Neural cell (in vitro differentiated cells): ENCODE measurements around the gene PYGM. TPM values are rescaled to one million over a fixed set of nuclear protein-coding genes. Genes with fewer than 3 reads are reported as not detected.

Source experiments
- H2AFZ ChIP-seq: fragments of 200-600, 300-800 bp; sonication (generic), shearing (Covaris generic); 2 replicates; pipeline ENCODE4 v1.6.0; 2014; ENCODE audit warnings: low read depth, mild to moderate bottlenecking, antibody characterized with exemption, low read length, moderate library complexity
- H3F3A ChIP-seq: fragments of 200-600 bp; shearing (Covaris generic); 2 replicates; pipeline ENCODE4 v1.6.1; 2016; ENCODE audit warnings: mild to moderate bottlenecking, moderate library complexity, mixed read lengths, antibody characterized with exemption, low read length; ENCODE audit not compliant: insufficient read depth, poor library complexity, severe bottlenecking
- H3K27ac ChIP-seq: fragments of 200-600, 300-800 bp; sonication (generic), shearing (Covaris generic); 2 replicates; pipeline ENCODE4 v1.5.1; 2014; ENCODE audit warnings: mild to moderate bottlenecking, low read length, moderate library complexity
- H3K27me3 ChIP-seq: fragments of 300-800, 200-600 bp; sonication (generic), shearing (Covaris generic); 2 replicates; pipeline ENCODE4 v1.6.0; 2014; ENCODE audit warnings: mild to moderate bottlenecking, low read depth, low read length, moderate library complexity; ENCODE audit not compliant: insufficient read depth
- H3K36me3 ChIP-seq: fragments of 300-800, 200-600 bp; sonication (generic), shearing (Covaris generic); 2 replicates; pipeline ENCODE4 v1.5.1; 2014; ENCODE audit warnings: mild to moderate bottlenecking, antibody characterized with exemption, low read length, moderate library complexity; ENCODE audit not compliant: insufficient read depth
- H3K4me2 ChIP-seq: fragments of 300-800, 200-600 bp; sonication (generic), shearing (Covaris generic); 2 replicates; pipeline ENCODE4 v1.6.0; 2014; ENCODE audit warnings: mild to moderate bottlenecking, low read length
- H3K4me3 ChIP-seq: fragments of 300-800, 200-600 bp; sonication (generic), shearing (Covaris generic); 2 replicates; pipeline ENCODE4 v1.5.1; 2014; ENCODE audit warnings: mild to moderate bottlenecking, low read length, moderate library complexity
- H3K79me2 ChIP-seq: fragments of 200-600 bp; shearing (Covaris generic); replicated peaks from 2 replicates; pipeline ENCODE4 v1.6.0; 2014; ENCODE audit warnings: mild to moderate bottlenecking, low read length, moderate library complexity; ENCODE audit not compliant: insufficient read depth
- H3K9ac ChIP-seq: fragments of 300-800, 200-600 bp; sonication (generic), shearing (Covaris generic); 2 replicates; pipeline ENCODE4 v1.6.1; 2016; ENCODE audit warnings: mild to moderate bottlenecking, low read length, mixed read lengths
- H3K9me2 ChIP-seq: fragments of 200-600 bp; shearing (Covaris generic); 2 replicates; pipeline ENCODE4 v1.6.1; 2016; ENCODE audit warnings: mild to moderate bottlenecking, low read length, mixed read lengths; ENCODE audit not compliant: insufficient read depth
- H3K9me3 ChIP-seq: fragments of 200-600, 300-800 bp; sonication (generic), shearing (Covaris generic); 2 replicates; pipeline ENCODE4 v1.6.1; 2016; ENCODE audit warnings: mild to moderate bottlenecking, mixed run types, low read length, moderate library complexity, mixed read lengths
- H4K20me1 ChIP-seq: fragments of 200-600 bp; shearing (Covaris generic); 2 replicates; pipeline ENCODE4 v1.6.1; 2016; ENCODE audit warnings: mild to moderate bottlenecking, mixed run types; ENCODE audit not compliant: insufficient read depth
- EP300 ChIP-seq: fragments of 450-650 bp; conservative IDR thresholded peaks from 2 replicates; pipeline ENCODE4 v1.6.1; 2014; ENCODE audit warnings: antibody characterized with exemption, mild to moderate bottlenecking, moderate library complexity; ENCODE audit not compliant: poor library complexity, severe bottlenecking
- EZH2 ChIP-seq: fragments of 200-600, 300-800 bp; shearing (Covaris generic), sonication (generic); IDR thresholded peaks from 2 replicates; pipeline ENCODE4 v1.6.1; 2014; ENCODE audit warnings: antibody characterized with exemption, low read length, borderline replicate concordance, mild to moderate bottlenecking; ENCODE audit not compliant: insufficient read depth, poor library complexity, severe bottlenecking
- MXI1 ChIP-seq: fragments of 450-650 bp; conservative IDR thresholded peaks from 2 replicates; pipeline ENCODE4 v1.6.1; 2014; ENCODE audit warnings: antibody characterized with exemption, mild to moderate bottlenecking; ENCODE audit not compliant: poor library complexity, severe bottlenecking
- POLR2AphosphoS5 ChIP-seq: IDR thresholded peaks from 2 replicates; pipeline ENCODE4 v1.6.1; 2012
- RAD21 ChIP-seq: fragments of 450-650 bp; conservative IDR thresholded peaks from 2 replicates; pipeline ENCODE4 v1.6.1; 2014; ENCODE audit warnings: antibody characterized with exemption, mild to moderate bottlenecking, moderate library complexity
- SMC3 ChIP-seq: fragments of 450-650 bp; conservative IDR thresholded peaks from 2 replicates; pipeline ENCODE4 v1.6.1; 2014; ENCODE audit warnings: antibody characterized with exemption, mild to moderate bottlenecking, moderate library complexity; ENCODE audit not compliant: poor library complexity
- TAF1 ChIP-seq: IDR thresholded peaks from 2 replicates; pipeline ENCODE4 v1.6.1; 2012; ENCODE audit warnings: low read depth
- polyA plus RNA-seq: library from polyadenylated mRNA; depleted of rRNA; stranded (reverse); fragments of >200 nt; gene quantifications from 2 replicates; pipeline ENCODE4 v1.2.3, GENCODE V29; 2014
- TF ChIP-seq, protein P1 (sequence below): IDR thresholded peaks from 2 replicates; pipeline ENCODE4 v1.6.1; 2012; ENCODE audit warnings: borderline replicate concordance
- TF ChIP-seq, protein P2 (sequence below): fragments of 450-650 bp; IDR thresholded peaks from 2 replicates; pipeline ENCODE4 v1.5.1; 2014; ENCODE audit warnings: antibody characterized with exemption, mild to moderate bottlenecking, moderate library complexity; ENCODE audit not compliant: poor library complexity, severe bottlenecking

PYGM gene
- polyA plus RNA-seq, 1 donor from 2014 or later: 0.43 TPM

GRCh38 chr11:64752175-64752970, 7.4 kb downstream of the PYGM start:
- TF ChIP-seq RAD21 (no peak), EP300 (no peak), EZH2 (no peak), SMC3 (no peak), POLR2AphosphoS5 (no peak), TAF1 (no peak)
- TF ChIP-seq, protein P1, sequence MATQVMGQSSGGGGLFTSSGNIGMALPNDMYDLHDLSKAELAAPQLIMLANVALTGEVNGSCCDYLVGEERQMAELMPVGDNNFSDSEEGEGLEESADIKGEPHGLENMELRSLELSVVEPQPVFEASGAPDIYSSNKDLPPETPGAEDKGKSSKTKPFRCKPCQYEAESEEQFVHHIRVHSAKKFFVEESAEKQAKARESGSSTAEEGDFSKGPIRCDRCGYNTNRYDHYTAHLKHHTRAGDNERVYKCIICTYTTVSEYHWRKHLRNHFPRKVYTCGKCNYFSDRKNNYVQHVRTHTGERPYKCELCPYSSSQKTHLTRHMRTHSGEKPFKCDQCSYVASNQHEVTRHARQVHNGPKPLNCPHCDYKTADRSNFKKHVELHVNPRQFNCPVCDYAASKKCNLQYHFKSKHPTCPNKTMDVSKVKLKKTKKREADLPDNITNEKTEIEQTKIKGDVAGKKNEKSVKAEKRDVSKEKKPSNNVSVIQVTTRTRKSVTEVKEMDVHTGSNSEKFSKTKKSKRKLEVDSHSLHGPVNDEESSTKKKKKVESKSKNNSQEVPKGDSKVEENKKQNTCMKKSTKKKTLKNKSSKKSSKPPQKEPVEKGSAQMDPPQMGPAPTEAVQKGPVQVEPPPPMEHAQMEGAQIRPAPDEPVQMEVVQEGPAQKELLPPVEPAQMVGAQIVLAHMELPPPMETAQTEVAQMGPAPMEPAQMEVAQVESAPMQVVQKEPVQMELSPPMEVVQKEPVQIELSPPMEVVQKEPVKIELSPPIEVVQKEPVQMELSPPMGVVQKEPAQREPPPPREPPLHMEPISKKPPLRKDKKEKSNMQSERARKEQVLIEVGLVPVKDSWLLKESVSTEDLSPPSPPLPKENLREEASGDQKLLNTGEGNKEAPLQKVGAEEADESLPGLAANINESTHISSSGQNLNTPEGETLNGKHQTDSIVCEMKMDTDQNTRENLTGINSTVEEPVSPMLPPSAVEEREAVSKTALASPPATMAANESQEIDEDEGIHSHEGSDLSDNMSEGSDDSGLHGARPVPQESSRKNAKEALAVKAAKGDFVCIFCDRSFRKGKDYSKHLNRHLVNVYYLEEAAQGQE: no peak
- TF ChIP-seq, protein P2, sequence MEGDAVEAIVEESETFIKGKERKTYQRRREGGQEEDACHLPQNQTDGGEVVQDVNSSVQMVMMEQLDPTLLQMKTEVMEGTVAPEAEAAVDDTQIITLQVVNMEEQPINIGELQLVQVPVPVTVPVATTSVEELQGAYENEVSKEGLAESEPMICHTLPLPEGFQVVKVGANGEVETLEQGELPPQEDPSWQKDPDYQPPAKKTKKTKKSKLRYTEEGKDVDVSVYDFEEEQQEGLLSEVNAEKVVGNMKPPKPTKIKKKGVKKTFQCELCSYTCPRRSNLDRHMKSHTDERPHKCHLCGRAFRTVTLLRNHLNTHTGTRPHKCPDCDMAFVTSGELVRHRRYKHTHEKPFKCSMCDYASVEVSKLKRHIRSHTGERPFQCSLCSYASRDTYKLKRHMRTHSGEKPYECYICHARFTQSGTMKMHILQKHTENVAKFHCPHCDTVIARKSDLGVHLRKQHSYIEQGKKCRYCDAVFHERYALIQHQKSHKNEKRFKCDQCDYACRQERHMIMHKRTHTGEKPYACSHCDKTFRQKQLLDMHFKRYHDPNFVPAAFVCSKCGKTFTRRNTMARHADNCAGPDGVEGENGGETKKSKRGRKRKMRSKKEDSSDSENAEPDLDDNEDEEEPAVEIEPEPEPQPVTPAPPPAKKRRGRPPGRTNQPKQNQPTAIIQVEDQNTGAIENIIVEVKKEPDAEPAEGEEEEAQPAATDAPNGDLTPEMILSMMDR: no peak
- H3F3A ChIP-seq: no peaks in the 10 kb centered on the region
- H3K79me2 ChIP-seq: no peaks in the 10 kb centered on the region
- no peaks in the 10 kb centered on the region for H3K9me2 ChIP-seq
- H2AFZ ChIP-seq: no peak overlapping the region
- no peak overlapping the region for H3K4me2 ChIP-seq
- no peak overlapping the region for H3K27ac ChIP-seq
- H3K27me3 ChIP-seq: no peaks in the 10 kb centered on the region
- no peaks in the 10 kb centered on the region for H3K36me3 ChIP-seq
- no peak overlapping the region for H3K9ac ChIP-seq
- H3K4me3 ChIP-seq: no peak overlapping the region
- H4K20me1 ChIP-seq: no peaks in the 10 kb centered on the region
- H3K9me3 ChIP-seq: no peaks in the 10 kb centered on the region

- no peaks in the 10 kb centered on the region for H3K9me2 ChIP-seq
- H3K9me3 ChIP-seq: no peaks in the 10 kb centered on the region
- no peak overlapping the region for H2AFZ ChIP-seq
- no peaks in the 10 kb centered on the region for H3F3A ChIP-seq
- no peaks in the 10 kb centered on the region for H3K36me3 ChIP-seq
- H4K20me1 ChIP-seq: no peaks in the 10 kb centered on the region
- H3K4me2 ChIP-seq: no peak overlapping the region
- H3K27ac ChIP-seq: no peak overlapping the region
- H3K9ac ChIP-seq: no peak overlapping the region
- TF ChIP-seq, protein P1: no peak
- TF ChIP-seq MXI1 (no peak), EP300 (no peak), TAF1 (no peak), EZH2 (no peak), RAD21 (no peak), POLR2AphosphoS5 (no peak), SMC3 (no peak)
- TF ChIP-seq, protein P2: no peak
- H3K27me3 ChIP-seq: no peaks in the 10 kb centered on the region
- no peaks in the 10 kb centered on the region for H3K79me2 ChIP-seq
- no peak overlapping the region for H3K4me3 ChIP-seq
These were observed 8.2 kb downstream of the PYGM start for GRCh38 chr11:64751580-64751979.
